NCI-H345 treated with DMSO at 0.1 percent for 48 hours (cell line): Measurements from ENCODE around the gene LRRC59.

ENCODE experiments used
- DNase-seq: peaks from one replicate; lab custom pipeline; 2025; ENCODE audit not compliant: unreplicated experiment; lab: John Stamatoyannopoulos, UW

The LRRC59 gene

GRCh38 chr17:50363217-50364060 lies 33.9 kb downstream of the LRRC59 start:
- DNase-seq: no peak

DNA sequence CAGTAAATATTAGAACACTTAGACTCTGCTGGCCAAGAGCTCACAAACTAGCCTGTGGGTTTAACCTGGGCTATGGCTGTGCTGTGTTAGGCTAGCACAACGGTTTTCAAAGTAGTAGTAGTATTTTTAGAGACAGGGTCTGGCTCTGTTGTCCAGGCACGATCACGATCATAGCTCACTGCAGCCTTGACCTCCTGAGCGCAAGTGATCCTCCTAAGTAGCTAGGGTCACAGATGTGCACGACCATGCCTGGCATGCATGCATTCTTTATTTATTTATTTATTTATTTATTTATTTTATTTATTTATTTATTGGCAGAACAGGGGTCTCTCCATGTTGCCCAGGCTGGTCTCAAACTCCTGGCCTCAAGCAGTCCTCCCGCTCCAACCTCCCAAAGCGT lies 34.7 kb downstream of the LRRC59 start:
- DNase-seq: no peak

DNA sequence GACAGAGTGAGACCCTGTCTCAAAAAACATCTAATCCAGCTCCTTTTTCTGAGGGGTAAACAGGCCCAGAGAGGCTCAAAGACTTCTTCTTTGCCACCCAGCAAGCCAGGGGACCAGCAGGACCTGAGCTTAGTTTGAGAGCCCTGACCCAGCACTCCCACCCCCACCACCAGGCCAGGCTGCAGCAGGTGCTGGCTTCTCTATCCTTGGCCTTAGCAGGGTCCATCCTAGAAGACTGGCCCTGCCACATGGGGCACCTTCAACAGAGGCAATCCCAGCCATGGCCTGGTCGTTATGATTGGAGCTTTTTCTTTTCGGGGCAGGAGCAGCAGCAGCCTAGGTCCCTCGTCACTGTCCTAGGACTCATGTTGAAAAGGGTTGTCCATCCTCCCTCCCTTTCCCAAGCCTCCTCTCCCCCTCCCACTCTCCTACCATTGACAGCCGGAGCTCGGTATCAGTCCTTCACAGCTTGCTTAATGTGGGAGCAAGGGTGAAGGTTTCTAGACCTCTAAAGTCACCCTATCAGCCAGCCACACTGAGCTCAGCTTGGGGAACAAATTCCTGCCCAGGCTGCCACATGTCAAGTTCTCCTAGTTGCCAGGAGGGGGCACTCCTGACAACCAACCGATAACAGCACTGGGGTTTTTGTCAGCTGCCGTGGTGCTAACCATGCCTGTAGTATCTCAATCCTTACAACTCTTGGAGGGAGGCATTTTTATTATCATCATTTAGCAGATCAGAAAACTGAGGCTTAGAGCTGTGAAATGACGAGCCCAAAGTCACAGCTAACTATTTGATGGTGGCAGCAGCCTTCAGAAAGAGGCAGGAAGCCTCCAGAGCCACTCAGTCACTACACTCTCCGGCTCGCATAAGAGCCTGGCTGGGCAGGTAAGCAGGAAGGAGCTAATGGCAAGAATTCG lies 35.5 kb downstream of the LRRC59 start:
- peak; percentile 7 for DNase-seq

DNA sequence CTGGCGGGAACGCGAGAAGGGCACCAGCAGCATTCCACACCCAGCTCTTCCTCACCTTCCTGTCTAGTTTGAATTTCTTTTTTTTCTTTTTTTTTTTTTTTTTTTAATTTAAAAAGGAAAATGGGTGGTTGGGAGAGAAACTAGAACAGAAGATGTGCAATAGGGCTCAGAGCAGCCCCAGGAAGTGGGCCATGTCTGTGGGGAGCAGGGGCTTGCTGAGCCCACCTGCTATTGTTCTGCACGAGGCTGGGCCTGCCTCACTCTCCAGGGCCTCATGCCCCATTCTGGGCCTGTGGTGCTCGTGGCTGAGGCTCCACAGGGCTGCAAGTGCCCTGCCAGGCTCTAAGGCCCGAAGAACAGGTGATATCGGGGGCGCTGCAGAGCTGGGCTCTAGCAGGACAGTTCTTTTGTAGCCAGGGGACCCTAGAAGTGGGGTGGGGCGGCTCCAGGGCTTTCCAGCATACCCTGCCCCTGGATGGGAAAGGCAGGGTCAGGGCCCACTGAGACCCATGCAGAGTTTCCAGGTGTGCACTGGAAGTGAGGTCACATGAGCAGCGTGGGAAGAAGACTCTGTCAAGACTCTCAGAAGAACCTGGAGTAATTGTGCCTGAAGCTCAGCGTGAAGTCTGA lies 36.7 kb downstream of the LRRC59 start:
- DNase-seq: no peak

DNA sequence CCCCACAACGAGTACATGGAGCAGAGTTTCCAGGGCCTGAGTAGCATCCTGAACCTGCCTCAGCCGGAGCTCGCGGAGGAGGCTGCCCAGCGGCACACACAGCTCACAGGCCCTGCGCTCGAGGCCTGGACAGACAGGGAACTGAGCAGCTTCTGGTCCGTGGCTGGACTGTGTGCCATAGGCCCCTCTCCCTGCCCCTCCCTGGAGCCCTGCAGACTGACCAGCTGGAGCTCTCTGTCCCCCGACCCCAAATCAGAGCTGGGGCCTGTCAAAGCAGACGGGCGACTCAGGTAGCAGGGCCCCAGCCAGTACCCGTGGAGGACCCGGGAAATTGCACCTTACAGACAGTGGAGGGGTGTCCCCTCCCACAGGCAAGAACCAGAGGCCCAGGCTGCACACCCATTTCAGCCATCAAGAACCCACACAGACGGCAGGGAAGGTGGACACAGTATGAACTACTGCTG lies 37.3 kb downstream of the LRRC59 start:
- DNase-seq: no peak

GRCh38 chr17:50359005-50359699 lies 38.2 kb downstream of the LRRC59 start:
- DNase-seq: no peak

GRCh38 chr17:50358177-50358576 lies 39.1 kb downstream of the LRRC59 start:
- DNase-seq: no peak

DNA sequence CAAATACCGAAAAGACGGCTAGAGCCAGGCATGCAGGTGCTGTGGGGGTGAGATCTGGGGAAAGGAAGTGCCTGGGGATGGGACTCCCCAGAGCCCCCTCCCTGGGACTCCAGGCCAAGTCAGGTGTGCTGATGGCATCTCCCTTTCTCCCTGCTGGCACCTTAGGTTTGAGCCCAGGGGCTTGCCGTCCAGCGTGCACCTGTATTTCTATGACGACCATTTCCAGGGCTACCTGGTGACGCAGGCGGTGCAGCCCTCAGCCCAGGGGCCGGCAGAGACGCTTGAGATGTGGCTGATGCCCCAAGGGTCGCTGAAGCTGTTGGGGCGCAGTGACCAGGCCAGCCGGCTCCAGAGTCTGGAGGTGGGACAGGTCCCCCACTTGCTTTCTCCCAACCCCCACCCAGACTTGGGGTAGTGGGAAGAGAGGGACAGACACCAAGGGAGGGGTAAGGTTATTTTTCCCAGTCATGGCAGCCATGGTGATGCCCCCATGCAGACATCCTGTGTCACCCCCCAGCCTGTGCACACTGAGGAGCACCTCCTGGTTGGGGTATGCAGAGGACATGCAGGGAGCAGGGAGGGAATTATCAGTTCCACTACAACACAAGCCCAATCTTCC lies 40.3 kb downstream of the LRRC59 start:
- DNase-seq: no peak

GRCh38 chr17:50356418-50356817 lies 40.9 kb downstream of the LRRC59 start:
- no peak for DNase-seq

GRCh38 chr17:50355701-50356341 lies 41.5 kb downstream of the LRRC59 start:
- no peak for DNase-seq

DNA sequence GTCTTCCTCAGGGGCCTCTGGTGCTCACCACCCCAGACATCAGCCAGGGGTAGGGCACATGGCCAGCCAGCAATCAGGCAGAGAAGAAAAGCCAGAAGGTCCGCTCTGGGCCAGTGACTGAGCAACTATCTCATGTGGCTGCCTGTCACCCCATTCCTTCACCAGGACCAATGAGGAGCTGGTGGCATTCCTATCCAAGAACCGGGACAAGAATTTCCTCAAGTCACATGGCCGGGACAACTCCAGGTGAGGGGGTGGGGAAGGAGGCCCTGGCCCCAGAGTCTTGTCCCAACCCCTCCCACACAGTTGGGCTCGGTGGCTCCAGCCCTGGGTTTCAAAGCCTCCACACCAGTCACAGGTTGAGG lies 42.0 kb downstream of the LRRC59 start:
- DNase-seq: no peak

GRCh38 chr17:50354776-50355175 lies 42.5 kb downstream of the LRRC59 start:
- DNase-seq: no peak

- DNase-seq: no peak
These were observed 43.1 kb downstream of the LRRC59 start for GRCh38 chr17:50354198-50354597.

DNA sequence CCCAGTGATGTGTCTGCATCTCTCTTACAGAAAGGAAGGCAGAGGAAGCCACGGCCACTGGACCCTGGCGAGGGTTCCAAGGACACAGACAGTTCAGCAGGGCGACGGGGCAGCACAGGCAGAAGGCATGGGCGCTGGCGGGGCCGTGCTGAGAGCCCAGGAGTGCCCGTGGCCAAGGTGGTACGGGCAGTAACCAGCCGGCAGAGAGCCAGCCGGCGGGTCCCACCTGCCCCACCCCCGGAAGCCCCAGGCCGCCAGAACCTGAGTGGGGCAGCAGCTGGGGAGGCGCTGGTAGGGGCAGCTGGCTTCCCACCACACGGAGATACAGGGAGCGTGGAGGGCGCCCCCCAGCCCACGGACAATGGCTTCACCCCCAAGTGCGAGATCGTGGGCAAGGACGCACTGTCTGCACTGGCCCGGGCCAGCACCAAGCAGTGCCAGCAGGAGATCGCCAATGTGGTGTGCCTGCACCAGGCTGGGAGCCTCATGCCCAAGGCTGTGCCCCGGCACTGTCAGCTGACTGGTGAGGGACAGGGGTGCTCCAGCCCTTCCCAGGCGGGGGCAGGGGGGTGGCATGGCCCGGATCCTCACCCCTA lies 43.6 kb downstream of the LRRC59 start:
- DNase-seq: no peak

DNA sequence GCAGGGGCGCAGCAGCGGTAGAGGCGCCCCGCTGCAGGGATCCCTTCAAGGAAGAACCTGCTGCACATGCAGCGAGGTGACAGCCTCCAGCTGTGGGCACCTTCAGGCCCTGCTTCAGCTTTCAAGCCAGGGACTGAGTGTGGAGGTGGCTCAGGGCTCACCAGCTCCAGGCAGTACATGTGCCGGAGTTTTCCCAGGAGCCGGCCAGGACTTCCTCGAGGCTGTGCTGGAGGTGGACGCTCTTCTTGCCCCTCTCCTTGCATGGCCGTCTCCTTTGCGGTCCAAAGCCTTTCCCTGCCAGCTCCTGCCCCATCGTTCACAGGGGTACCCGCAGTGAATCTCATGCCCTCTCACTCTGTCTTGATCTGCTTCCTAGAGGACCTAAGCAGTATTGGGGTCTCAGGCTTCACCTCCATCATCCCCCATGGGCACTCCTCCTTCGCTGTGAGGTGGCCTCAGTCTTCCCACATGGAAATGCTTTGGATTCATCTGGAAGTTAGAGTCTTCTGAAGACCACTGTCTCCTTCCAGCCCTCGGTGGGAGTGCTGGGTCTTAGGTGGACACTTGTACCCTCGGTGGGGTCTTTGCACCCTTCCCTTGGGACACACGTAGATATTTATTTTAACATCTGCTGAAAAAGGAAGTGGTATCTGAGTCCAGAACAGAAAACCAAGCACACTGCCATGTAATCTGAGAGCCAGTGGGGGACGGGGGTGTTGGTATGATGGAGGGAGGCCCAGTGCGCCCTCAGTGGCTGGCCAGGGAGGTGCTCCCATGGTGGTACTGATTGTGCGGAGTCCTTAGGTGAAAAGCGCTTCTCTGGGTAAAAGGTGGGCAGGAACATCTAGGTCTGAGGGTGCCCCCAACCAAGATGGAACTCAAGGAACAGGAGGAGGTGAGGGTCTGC lies 44.4 kb downstream of the LRRC59 start:
- no peak for DNase-seq

DNA sequence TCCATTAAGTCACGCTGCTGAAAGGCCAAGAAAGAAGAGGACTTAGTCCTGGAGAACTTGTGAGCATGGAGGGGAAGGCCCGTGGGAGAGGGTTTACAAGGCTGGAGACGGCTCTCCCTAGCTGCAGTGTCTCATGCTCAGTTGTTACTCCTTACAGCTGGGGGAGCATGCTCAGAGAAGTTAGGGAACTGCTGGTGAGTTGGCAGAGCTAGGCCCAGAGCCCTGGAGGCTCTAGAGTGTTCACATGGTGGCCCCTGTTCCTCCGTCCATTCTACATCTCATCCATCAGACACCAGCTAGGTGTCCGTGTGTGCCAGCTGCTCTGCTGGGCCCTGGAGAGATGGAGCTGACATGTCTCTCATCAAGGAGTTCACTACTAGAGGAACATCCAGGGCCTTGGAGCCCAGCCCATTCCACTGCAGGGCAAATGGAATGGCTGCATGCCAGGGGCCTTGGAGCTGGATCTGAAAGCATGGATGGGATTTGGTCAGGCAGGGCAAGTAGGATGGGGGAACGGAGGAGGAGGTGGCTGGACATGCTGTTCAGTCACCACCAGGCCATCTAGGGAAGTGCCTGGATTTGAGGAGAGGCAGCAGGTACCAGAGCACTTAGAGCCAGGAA lies 45.1 kb downstream of the LRRC59 start:
- DNase-seq: no peak

DNA sequence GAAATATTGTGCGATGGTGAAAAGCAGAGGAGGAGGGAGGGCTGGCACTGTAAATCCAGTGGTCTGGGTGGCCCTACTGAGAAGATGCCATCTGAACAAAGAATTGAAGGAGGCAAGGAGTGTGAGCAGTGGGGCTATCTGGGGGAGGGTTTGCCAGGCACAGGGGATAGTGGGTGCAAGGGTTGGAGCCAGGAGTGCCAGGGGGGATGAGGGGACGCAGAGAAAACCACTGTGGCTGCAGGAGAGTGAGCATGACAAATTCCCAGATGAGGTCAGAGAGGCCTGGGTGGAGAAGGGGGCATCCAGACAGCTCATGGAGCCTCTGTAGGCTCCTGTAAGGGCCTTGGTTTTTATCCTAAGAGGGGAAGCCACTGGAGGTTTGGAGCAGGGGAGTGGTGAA lies 46.6 kb downstream of the LRRC59 start:
- no peak for DNase-seq

DNA sequence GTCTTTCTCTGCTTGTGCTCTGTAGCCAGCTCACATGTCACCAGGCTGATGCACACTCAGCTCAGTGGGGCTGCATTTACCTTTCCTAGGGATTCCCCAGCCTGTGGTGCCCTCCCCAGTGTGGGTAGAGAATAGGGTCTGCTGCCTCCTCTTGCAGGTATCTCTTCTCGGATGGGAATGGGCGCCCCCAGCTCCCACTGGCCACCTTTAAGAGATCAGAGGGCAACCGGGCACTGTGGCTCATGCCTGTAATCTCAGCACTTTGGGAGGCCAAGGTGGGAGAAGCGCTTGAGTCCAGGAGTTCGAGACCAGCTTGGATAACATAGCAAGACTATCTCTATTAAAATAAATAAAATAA lies 48.1 kb downstream of the LRRC59 start:
- no peak for DNase-seq
